ENCODE measurements around the gene SLC8A1.

GRCh38 chr2:40352041-40352702 is 99.7 kb downstream of the SLC8A1 start:
- TF ChIP-seq CTCF (IDR thresholded peaks at IDR 0.05) (no peak), POLR2AphosphoS5 (IDR thresholded peaks at IDR 0.05) (no peak)
